Measurements from ENCODE around the gene SLC12A4. TPM values are rescaled to one million over a fixed set of nuclear protein-coding genes. Genes with fewer than 3 reads are reported as not detected.

Gene SLC12A4
- polyA plus RNA-seq, 1 experiment: 115 TPM

GRCh38 chr16:67951485-67951884 is 17.0 kb downstream of the SLC12A4 start:
- H3K36me3 ChIP-seq (ENCODE audit: control insufficient read depth, insufficient read depth, low read length): peaks cover 71% of the 10 kb centered on the region
- TF ChIP-seq, protein P1, sequence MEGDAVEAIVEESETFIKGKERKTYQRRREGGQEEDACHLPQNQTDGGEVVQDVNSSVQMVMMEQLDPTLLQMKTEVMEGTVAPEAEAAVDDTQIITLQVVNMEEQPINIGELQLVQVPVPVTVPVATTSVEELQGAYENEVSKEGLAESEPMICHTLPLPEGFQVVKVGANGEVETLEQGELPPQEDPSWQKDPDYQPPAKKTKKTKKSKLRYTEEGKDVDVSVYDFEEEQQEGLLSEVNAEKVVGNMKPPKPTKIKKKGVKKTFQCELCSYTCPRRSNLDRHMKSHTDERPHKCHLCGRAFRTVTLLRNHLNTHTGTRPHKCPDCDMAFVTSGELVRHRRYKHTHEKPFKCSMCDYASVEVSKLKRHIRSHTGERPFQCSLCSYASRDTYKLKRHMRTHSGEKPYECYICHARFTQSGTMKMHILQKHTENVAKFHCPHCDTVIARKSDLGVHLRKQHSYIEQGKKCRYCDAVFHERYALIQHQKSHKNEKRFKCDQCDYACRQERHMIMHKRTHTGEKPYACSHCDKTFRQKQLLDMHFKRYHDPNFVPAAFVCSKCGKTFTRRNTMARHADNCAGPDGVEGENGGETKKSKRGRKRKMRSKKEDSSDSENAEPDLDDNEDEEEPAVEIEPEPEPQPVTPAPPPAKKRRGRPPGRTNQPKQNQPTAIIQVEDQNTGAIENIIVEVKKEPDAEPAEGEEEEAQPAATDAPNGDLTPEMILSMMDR (IDR thresholded peaks at IDR 0.05; ENCODE audit: insufficient read depth, low read depth, low read length): no peak
- POLR2A ChIA-PET: interaction anchor here (0.6 kb wide), 1 partner anchor 742 kb away, joined by 3 read pairs; no protein-coding TSS in a partner anchor
- H3K27me3 ChIP-seq (ENCODE audit: control insufficient read depth, insufficient read depth, low read length): no peaks in the 10 kb centered on the region
- CTCF ChIA-PET: interaction anchor here (1.5 kb wide), 1 partner anchor 9 kb away, joined by 4 read pairs; no protein-coding TSS in a partner anchor
- no peak overlapping the region for H3K4me3 ChIP-seq (ENCODE audit: low read depth, low read length)
- DNase-seq (ENCODE audit: low read depth): no peak

- CTCF ChIA-PET: interaction anchor here (1.1 kb wide), 1 partner anchor 10 kb away, joined by 3 read pairs; no protein-coding TSS in a partner anchor
- H3K36me3 ChIP-seq (ENCODE audit: control insufficient read depth, insufficient read depth, low read length): peaks cover 76% of the 10 kb centered on the region
- no peak overlapping the region for H3K4me3 ChIP-seq (ENCODE audit: low read depth, low read length)
- no peak for DNase-seq (ENCODE audit: low read depth)
- TF ChIP-seq, protein P1 (IDR thresholded peaks at IDR 0.05; ENCODE audit: insufficient read depth, low read depth, low read length): no peak
- POLR2A ChIA-PET: no interaction called here
- H3K27me3 ChIP-seq (ENCODE audit: control insufficient read depth, insufficient read depth, low read length): no peaks in the 10 kb centered on the region
These were observed 18.0 kb downstream of the SLC12A4 start for GRCh38 chr16:67950335-67950843.

DNA sequence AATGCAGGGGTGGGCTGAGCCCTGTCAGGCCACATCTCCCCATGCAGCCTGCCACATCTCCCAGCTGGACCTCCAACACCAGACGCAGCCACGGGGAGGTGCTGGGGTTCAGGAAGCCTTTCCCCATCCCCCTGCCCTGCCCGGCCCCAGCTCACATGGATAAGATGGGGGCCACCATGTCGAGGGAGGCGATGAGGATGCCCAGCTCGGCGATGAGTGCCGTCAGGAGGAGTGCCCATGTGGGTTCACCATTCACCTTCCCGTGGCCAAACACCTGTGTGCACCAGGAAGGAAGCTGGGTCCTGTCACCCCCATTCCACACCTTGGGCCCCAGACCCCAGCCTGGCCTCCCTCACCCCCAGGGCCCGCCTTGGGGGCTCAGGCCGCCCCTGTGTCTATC is 18.8 kb downstream of the SLC12A4 start:
- DNase-seq (ENCODE audit: low read depth): no peak
- Histone ChIP-seq H3K4me3 (ENCODE audit: low read depth, low read length) (no peak overlapping the region), H3K27me3 (ENCODE audit: control insufficient read depth, insufficient read depth, low read length) (no peaks in the 10 kb centered on the region), H3K36me3 (ENCODE audit: control insufficient read depth, insufficient read depth, low read length) (peaks cover 76% of the 10 kb centered on the region)
- TF ChIP-seq, protein P1 (IDR thresholded peaks at IDR 0.05; ENCODE audit: insufficient read depth, low read depth, low read length): no peak
- CTCF ChIA-PET: interaction anchor here (0.9 to 1.1 kb wide), 2 partner anchors 10 to 21 kb away, joined by 3 read pairs; no protein-coding TSS in a partner anchor
- POLR2A ChIA-PET: no interaction called here

GRCh38 chr16:67948015-67948414 is 20.4 kb downstream of the SLC12A4 start:
- Histone ChIP-seq H3K27me3 (ENCODE audit: control insufficient read depth, insufficient read depth, low read length) (no peaks in the 10 kb centered on the region), H3K4me3 (ENCODE audit: low read depth, low read length) (no peak overlapping the region), H3K36me3 (ENCODE audit: control insufficient read depth, insufficient read depth, low read length) (peaks cover 79% of the 10 kb centered on the region)
- DNase-seq (ENCODE audit: low read depth): no peak
- ChIA-PET POLR2A (interaction anchor here (0.6 kb wide), 1 partner anchor 10 kb away, joined by 3 read pairs; no protein-coding TSS in a partner anchor), CTCF (interaction anchor here (1.0 kb wide), 1 partner anchor 19 kb away, joined by 3 read pairs; no protein-coding TSS in a partner anchor)
- TF ChIP-seq, protein P1 (IDR thresholded peaks at IDR 0.05; ENCODE audit: insufficient read depth, low read depth, low read length): no peak

GRCh38 chr16:67946966-67947558 is 21.4 kb downstream of the SLC12A4 start:
- DNase-seq (ENCODE audit: low read depth): no peak
- CTCF ChIA-PET: interaction anchor here (0.5 to 1.1 kb wide), 4 partner anchors 13 to 131 kb away, joined by 3 to 5 read pairs (median 4); no protein-coding TSS in a partner anchor
- Histone ChIP-seq H3K4me3 (ENCODE audit: low read depth, low read length) (no peak overlapping the region), H3K36me3 (ENCODE audit: control insufficient read depth, insufficient read depth, low read length) (peaks cover 86% of the 10 kb centered on the region), H3K27me3 (ENCODE audit: control insufficient read depth, insufficient read depth, low read length) (no peaks in the 10 kb centered on the region)
- TF ChIP-seq, protein P1 (IDR thresholded peaks at IDR 0.05; ENCODE audit: insufficient read depth, low read depth, low read length): no peak
- POLR2A ChIA-PET: interaction anchor here (0.6 kb wide), 1 partner anchor 11 kb away, joined by 3 read pairs; no protein-coding TSS in a partner anchor
